ENCODE results near the gene CTDSP1.

CTDSP1 gene

GRCh38 chr2:218370410-218371063 is 29.1 kb upstream of the CTDSP1 start:
- Mint-ChIP-seq H3K36me3 (no peaks in the 10 kb centered on the region), H3K4me3 (no peak overlapping the region), H3K4me1 (peaks cover 33% of the 10 kb centered on the region), H3K27me3 (no peaks in the 10 kb centered on the region), H3K27ac (peak overlapping the region; percentile 20), H3K9me3 (no peaks in the 10 kb centered on the region)
- no peak for ATAC-seq

- ATAC-seq = no peak
- H3K36me3 Mint-ChIP-seq = no peaks in the 10 kb centered on the region
- H3K4me1 Mint-ChIP-seq = peaks cover 33% of the 10 kb centered on the region
- H3K27me3 Mint-ChIP-seq = no peaks in the 10 kb centered on the region
- H3K4me3 Mint-ChIP-seq = no peak overlapping the region
- H3K9me3 Mint-ChIP-seq = no peaks in the 10 kb centered on the region
- H3K27ac Mint-ChIP-seq = no peak overlapping the region
Measured at GRCh38 chr2:218371983-218372350, 27.7 kb upstream of the CTDSP1 start.

- H3K4me3 Mint-ChIP-seq = no peak overlapping the region
Measured at GRCh38 chr2:218374795-218375194, 24.9 kb upstream of the CTDSP1 start.

DNA sequence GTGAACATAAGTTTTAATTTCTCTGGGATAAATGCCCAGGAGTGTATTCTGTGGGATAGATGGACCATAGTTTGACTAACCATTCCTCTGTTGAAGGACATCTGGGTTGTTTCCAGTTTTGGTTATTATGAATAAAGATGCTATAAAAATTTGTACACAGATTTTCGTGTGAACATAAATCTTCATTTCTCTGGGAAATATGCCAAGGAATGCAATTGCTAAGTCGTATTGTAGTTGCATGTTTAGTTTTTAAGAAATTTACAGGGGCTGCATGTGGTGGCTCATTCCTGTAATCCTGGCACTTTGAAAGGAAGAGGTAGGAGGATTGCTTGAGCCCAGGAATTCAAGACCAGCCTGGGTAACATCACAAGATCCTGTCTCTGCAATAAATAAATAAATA is 24.5 kb upstream of the CTDSP1 start:
- H3K4me1 Mint-ChIP-seq = peaks cover 12% of the 10 kb centered on the region
- no peaks in the 10 kb centered on the region for H3K36me3 Mint-ChIP-seq
- no peaks in the 10 kb centered on the region for H3K27me3 Mint-ChIP-seq
- no peak overlapping the region for H3K27ac Mint-ChIP-seq
- no peak for ATAC-seq
- H3K9me3 Mint-ChIP-seq = no peaks in the 10 kb centered on the region
- H3K4me3 Mint-ChIP-seq = no peak overlapping the region

More at GRCh38 chr2:218374795-218375194, 24.9 kb upstream of the CTDSP1 start:
- Mint-ChIP-seq H3K27me3 (no peaks in the 10 kb centered on the region), H3K36me3 (no peaks in the 10 kb centered on the region), H3K27ac (no peak overlapping the region), H3K9me3 (no peaks in the 10 kb centered on the region), H3K4me1 (peaks cover 16% of the 10 kb centered on the region)
- no peak for ATAC-seq

GRCh38 chr2:218378053-218378452 is 21.6 kb upstream of the CTDSP1 start:
- Mint-ChIP-seq H3K4me3 (no peak overlapping the region), H3K9me3 (no peaks in the 10 kb centered on the region), H3K27ac (no peak overlapping the region), H3K36me3 (no peaks in the 10 kb centered on the region), H3K27me3 (no peaks in the 10 kb centered on the region), H3K4me1 (peaks cover 11% of the 10 kb centered on the region)
- ATAC-seq = no peak

DNA sequence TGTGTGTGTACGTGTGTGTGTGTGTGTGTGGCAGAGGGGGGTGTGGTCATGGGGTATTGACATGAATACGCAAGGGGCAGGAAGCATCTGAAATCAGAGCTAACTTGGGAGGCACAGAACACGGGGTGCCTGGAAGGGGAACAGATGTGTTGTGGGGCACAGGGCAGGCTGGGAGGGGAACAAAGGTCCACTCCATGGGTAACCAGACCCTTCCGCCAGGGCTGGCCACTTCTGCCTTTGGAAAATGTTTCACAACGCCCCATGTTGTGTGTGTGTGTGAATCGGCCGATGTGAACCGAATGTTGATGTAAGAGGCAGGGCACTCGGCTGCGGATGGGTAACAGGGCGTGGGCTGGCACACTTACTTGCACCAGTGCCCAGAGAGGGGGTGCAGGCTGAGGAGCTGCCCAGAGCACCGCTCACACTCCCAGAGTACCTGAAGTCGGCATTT is 17.7 kb upstream of the CTDSP1 start, which contains the start of gene SLC11A1:
TSS of gene SLC11A1 (plus strand) at position 358 of the 451 bp plus-strand sequence. CDS start 96 bp downstream, outside the sequence.
- Mint-ChIP-seq H3K27me3 (peaks cover 6% of the 10 kb centered on the region), H3K4me3 (no peak within 1 kb of the TSS), H3K4me1 (peaks cover 12% of the 10 kb centered on the region), H3K27ac (peak within 1 kb of the TSS; percentile 4), H3K9me3 (no peaks in the 10 kb centered on the region), H3K36me3 (no peaks in the 10 kb centered on the region)
- peak; percentile 29 for ATAC-seq

DNA sequence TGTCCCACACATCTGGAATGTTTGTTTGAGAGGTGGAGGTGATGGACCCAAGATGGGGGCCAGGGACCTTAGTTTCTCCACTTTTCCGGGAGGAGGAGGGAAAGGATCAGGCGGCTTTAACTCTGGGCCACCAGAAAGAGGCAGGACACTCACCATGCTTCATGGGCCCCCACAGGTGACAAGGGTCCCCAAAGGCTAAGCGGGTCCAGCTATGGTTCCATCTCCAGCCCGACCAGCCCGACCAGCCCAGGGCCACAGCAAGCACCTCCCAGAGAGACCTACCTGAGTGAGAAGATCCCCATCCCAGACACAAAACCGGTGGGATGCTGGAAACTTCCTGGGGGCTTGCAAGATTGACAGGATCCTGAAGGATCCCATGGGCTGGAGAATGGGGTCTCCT is 16.9 kb upstream of the CTDSP1 start:
- H3K4me3 Mint-ChIP-seq = no peak overlapping the region
- H3K27ac Mint-ChIP-seq = no peak overlapping the region
- no peaks in the 10 kb centered on the region for H3K9me3 Mint-ChIP-seq
- no peaks in the 10 kb centered on the region for H3K36me3 Mint-ChIP-seq
- no peak for ATAC-seq
- peaks cover 17% of the 10 kb centered on the region for H3K4me1 Mint-ChIP-seq
- H3K27me3 Mint-ChIP-seq = peaks cover 12% of the 10 kb centered on the region

DNA sequence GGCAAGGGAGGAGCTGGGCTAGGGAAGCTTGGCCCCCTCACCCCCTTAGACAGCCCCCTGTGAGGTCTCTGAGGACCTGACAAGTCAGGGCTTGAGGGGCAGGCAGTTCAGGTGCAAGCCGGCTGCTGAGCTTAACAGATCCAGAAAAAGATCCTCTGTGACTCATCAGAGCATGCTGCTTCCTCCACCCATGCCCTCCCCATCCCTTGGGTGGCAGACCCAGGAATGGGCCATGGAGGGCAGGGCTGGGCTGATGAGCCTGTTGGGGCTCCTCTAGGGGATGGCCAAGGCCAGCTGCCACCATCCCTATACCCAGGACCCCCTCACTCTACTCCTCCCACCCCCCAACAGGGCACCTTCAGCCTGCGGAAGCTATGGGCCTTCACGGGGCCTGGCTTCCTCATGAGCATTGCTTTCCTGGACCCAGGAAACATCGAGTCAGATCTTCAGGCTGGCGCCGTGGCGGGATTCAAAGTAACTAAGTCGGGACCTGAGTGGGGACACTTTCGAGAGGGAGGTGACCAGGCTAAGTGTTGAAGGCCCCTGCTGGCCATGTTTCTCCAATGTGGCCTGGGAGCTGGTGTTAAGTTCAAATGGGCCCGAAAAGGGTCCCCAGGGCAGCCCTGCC is 15.7 kb upstream of the CTDSP1 start:
- Mint-ChIP-seq H3K27me3 (peaks cover 12% of the 10 kb centered on the region), H3K4me1 (peaks cover 17% of the 10 kb centered on the region), H3K4me3 (no peak overlapping the region), H3K9me3 (no peaks in the 10 kb centered on the region), H3K27ac (no peak overlapping the region), H3K36me3 (no peaks in the 10 kb centered on the region)
- no peak for ATAC-seq

- H3K4me3 Mint-ChIP-seq = no peak overlapping the region
- no peak overlapping the region for H3K27ac Mint-ChIP-seq
- no peak for ATAC-seq
- H3K36me3 Mint-ChIP-seq = no peaks in the 10 kb centered on the region
- H3K9me3 Mint-ChIP-seq = no peaks in the 10 kb centered on the region
- peaks cover 17% of the 10 kb centered on the region for H3K4me1 Mint-ChIP-seq
- H3K27me3 Mint-ChIP-seq = peaks cover 12% of the 10 kb centered on the region
Measured at GRCh38 chr2:218384975-218385374, 14.7 kb upstream of the CTDSP1 start.

DNA sequence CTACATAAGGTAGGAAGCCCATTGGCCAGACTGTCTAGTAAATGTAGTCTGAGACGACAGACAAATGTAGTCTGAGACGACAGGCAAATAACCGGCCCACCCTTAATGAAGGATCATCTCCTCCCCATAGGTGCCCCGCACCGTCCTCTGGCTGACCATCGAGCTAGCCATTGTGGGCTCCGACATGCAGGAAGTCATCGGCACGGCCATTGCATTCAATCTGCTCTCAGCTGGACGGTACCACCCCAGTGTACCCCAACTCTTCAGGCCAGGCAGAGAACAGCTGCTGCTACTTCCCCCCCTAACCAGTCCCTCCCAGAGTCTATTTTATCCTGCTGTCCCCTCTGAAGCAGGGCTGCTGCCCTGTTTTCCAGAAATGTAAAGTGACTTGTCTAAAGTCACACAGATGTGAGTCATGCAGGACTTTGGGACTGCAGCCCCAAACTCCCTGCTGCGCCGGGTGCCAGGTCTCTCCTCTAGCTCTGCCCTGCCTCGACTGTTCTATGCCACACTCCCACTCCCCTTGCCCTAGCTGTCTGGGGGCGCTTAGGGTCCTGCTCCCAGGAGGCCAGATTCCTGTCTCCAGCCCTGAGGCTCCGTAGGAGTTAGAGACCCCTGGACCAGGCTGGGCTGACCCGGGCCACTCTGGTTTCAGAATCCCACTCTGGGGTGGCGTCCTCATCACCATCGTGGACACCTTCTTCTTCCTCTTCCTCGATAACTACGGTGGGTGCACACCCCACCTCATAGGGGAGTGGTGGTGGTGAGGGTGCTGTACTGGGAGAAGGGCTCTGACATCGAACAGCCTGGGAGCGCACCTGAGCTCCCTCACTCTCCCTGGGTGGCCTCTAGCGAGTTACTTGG is 12.9 kb upstream of the CTDSP1 start:
- peaks cover 13% of the 10 kb centered on the region for H3K4me1 Mint-ChIP-seq

GRCh38 chr2:218387369-218388194 is 12.1 kb upstream of the CTDSP1 start:
- H3K27me3 Mint-ChIP-seq = peaks cover 12% of the 10 kb centered on the region
- H3K36me3 Mint-ChIP-seq = no peaks in the 10 kb centered on the region
- no peaks in the 10 kb centered on the region for H3K9me3 Mint-ChIP-seq
- peak; percentile 56 for ATAC-seq
- H3K4me1 Mint-ChIP-seq = peaks cover 6% of the 10 kb centered on the region
- H3K4me3 Mint-ChIP-seq = peak overlapping the region; percentile 33
- no peak overlapping the region for H3K27ac Mint-ChIP-seq

More for the DNA sequence above, 12.9 kb upstream of the CTDSP1 start:
- H3K27me3 Mint-ChIP-seq = peaks cover 12% of the 10 kb centered on the region
- H3K4me3 Mint-ChIP-seq = peak overlapping the region; percentile 33
- no peak overlapping the region for H3K27ac Mint-ChIP-seq
- H3K36me3 Mint-ChIP-seq = no peaks in the 10 kb centered on the region
- no peaks in the 10 kb centered on the region for H3K9me3 Mint-ChIP-seq
- peak; percentile 6 for ATAC-seq

- Mint-ChIP-seq H3K27me3 (peaks cover 12% of the 10 kb centered on the region), H3K27ac (no peak overlapping the region), H3K9me3 (no peaks in the 10 kb centered on the region), H3K4me1 (peaks cover 19% of the 10 kb centered on the region), H3K36me3 (no peaks in the 10 kb centered on the region), H3K4me3 (no peak overlapping the region)
- ATAC-seq = no peak
Measured at GRCh38 chr2:218389333-218390150, 10.1 kb upstream of the CTDSP1 start.

DNA sequence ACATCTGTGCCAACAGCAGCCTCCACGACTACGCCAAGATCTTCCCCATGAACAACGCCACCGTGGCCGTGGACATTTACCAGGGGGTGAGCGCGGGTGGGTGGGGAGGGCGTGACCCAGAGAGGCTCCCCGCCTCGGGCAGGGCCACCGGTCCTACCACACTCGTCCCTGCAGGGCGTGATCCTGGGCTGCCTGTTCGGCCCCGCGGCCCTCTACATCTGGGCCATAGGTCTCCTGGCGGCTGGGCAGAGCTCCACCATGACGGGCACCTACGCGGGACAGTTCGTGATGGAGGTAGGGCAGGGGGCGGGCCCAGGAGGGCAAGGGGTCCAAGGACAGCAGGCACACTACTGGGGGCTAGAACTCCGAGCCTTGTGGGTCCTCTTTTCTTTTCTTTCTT is 8.5 kb upstream of the CTDSP1 start:
- H3K9me3 Mint-ChIP-seq = no peaks in the 10 kb centered on the region
- H3K27me3 Mint-ChIP-seq = peaks cover 12% of the 10 kb centered on the region
- H3K36me3 Mint-ChIP-seq = no peaks in the 10 kb centered on the region
- no peak overlapping the region for H3K27ac Mint-ChIP-seq
- peaks cover 27% of the 10 kb centered on the region for H3K4me1 Mint-ChIP-seq
- H3K4me3 Mint-ChIP-seq = no peak overlapping the region
- no peak for ATAC-seq

DNA sequence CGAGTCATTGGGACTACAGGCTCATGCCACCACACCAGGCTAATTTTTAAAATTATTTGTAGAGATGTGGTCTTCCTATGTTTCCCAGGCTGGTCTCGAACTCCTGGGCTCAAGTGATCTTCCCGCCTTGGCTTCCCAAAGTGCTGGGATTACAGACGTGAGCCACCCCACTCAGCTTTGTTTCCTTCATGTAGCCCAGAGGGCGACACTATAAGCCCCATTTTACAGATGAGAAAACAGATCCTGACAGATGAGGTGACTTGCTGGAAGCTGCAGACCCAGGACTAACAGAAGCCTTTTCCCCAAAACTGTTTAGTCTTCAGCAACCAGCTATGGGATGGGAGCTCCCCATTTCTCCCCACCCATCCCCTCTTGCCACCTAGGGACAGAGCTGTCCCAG is 7.2 kb upstream of the CTDSP1 start:
- ATAC-seq = no peak
- Mint-ChIP-seq H3K27me3 (peaks cover 3% of the 10 kb centered on the region), H3K9me3 (no peaks in the 10 kb centered on the region), H3K27ac (no peak overlapping the region), H3K4me1 (peaks cover 34% of the 10 kb centered on the region), H3K4me3 (no peak overlapping the region), H3K36me3 (no peaks in the 10 kb centered on the region)

All from stimulated activated memory B cell treated with anti-CD40 and anti-IgM and Interleukin-4, amounts not matched to agents 10 μg/mL and 1 μg/mL and 100 μg/mL, for 72 hours (primary cell).